ENCODE data around the gene VPS26C. TPM values are rescaled to one million over a fixed set of nuclear protein-coding genes. Genes with fewer than 3 reads are reported as not detected.

The VPS26C gene
- total RNA-seq, 1 experiment from 2014 or later: 58.0 TPM

DNA sequence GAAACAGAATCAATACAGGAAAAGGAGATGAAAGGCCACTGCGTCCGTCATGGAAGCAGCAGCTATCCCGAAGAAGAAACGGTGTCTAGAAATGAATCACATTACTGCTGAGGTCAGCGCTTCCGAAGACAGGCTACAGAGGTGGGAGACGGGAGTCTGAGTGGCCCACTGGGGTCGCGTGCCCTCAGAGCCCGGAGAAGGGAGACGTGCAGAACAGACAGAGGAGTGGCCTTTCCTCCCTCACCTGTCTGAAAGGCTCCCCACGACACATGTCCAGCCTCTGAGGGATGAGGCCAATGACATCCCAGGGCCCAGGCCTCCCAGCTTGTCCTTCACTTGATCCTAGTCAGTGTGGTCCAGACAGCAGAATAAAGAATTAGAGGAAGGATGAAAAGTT, 35.9 kb downstream of the VPS26C start:
- Histone ChIP-seq H3K4ac (ENCODE audit: low read depth, low read length) (no peak overlapping the region), H3K14ac (ENCODE audit: insufficient read depth, low read length) (no peak overlapping the region), H2AK5ac (ENCODE audit: insufficient read length, low read length) (no peak overlapping the region), H4K5ac (ENCODE audit: insufficient read length, low read depth, low read length) (no peak overlapping the region), H2BK12ac (ENCODE audit: insufficient read length, low read depth, low read length) (no peak overlapping the region), H3K27me3 (ENCODE audit: insufficient read depth, low read length) (no peaks in the 10 kb centered on the region), H4K20me1 (ENCODE audit: control insufficient read depth, insufficient read depth, insufficient read length) (no peaks in the 10 kb centered on the region), H3K23me2 (ENCODE audit: insufficient read length, low read depth, low read length, poor library complexity, severe bottlenecking) (no peaks in the 10 kb centered on the region), H3K23ac (ENCODE audit: insufficient read length, low read depth, low read length) (no peak overlapping the region), H3K18ac (ENCODE audit: insufficient read length, low read depth, low read length) (no peak overlapping the region), H2BK15ac (ENCODE audit: low read depth, low read length) (no peak overlapping the region), H3K27ac (ENCODE audit: insufficient read length, low read depth, low read length) (no peak overlapping the region), H3K79me2 (ENCODE audit: insufficient read depth, low read length) (no peaks in the 10 kb centered on the region), H4K91ac (ENCODE audit: insufficient read length, low read depth, low read length) (no peak overlapping the region), H3K4me1 (ENCODE audit: insufficient read depth, low read length) (no peaks in the 10 kb centered on the region), H3K4me2 (ENCODE audit: insufficient read depth, insufficient read length, low read length) (no peak overlapping the region), H3K56ac (ENCODE audit: insufficient read length, low read depth, low read length) (no peak overlapping the region), H3K79me1 (ENCODE audit: insufficient read depth, low read depth, low read length, poor library complexity, severe bottlenecking) (no peaks in the 10 kb centered on the region), H4K8ac (replicated peaks; ENCODE audit: insufficient read length, low read depth, low read length) (no peak overlapping the region), H2BK5ac (ENCODE audit: insufficient read length, low read length) (no peak overlapping the region), H2BK20ac (ENCODE audit: low read depth, low read length, poor library complexity, severe bottlenecking) (no peak overlapping the region), H3K9ac (ENCODE audit: extremely low read depth, insufficient read length, low read length) (no peak overlapping the region), H2BK120ac (ENCODE audit: low read depth, low read length, poor library complexity, severe bottlenecking) (no peak overlapping the region), H3T11ph (ENCODE audit: low read length) (no peak overlapping the region), H2AFZ (ENCODE audit: low read length) (no peak overlapping the region), H3K9me3 (ENCODE audit: control insufficient read depth, low read depth, low read length) (no peaks in the 10 kb centered on the region)
- no peaks in the 10 kb centered on the region for H3K27me3 Mint-ChIP-seq (ENCODE audit: low read depth)
- peak overlapping the region; percentile 52 to 59 (median 59); a peak in 4 of 7 replicates for H3K27ac Mint-ChIP-seq
- H3K9me3 Mint-ChIP-seq: no peaks in the 10 kb centered on the region
- H3K4me1 Mint-ChIP-seq: no peaks in the 10 kb centered on the region
- H3K4me3 Mint-ChIP-seq: no peak overlapping the region
- TF ChIP-seq, protein P1, sequence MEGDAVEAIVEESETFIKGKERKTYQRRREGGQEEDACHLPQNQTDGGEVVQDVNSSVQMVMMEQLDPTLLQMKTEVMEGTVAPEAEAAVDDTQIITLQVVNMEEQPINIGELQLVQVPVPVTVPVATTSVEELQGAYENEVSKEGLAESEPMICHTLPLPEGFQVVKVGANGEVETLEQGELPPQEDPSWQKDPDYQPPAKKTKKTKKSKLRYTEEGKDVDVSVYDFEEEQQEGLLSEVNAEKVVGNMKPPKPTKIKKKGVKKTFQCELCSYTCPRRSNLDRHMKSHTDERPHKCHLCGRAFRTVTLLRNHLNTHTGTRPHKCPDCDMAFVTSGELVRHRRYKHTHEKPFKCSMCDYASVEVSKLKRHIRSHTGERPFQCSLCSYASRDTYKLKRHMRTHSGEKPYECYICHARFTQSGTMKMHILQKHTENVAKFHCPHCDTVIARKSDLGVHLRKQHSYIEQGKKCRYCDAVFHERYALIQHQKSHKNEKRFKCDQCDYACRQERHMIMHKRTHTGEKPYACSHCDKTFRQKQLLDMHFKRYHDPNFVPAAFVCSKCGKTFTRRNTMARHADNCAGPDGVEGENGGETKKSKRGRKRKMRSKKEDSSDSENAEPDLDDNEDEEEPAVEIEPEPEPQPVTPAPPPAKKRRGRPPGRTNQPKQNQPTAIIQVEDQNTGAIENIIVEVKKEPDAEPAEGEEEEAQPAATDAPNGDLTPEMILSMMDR (conservative IDR thresholded peaks at IDR 0.05): no peak
- WGBS (ENCODE audit: extremely low coverage, insufficient read length, low lambda C conversion rate): no CpG with 5 or more reads among the region's 12 CpGs
- H3K36me3 Mint-ChIP-seq (ENCODE audit: insufficient read depth in 1 of 3, low read depth in 3 of 3): peaks cover 45 to 74% (median 70%) of the 10 kb centered on the region in 3 experiments
- DNase-seq: no peak

All from H9 (cell line).